AG09309 (cell line): ENCODE results near the gene NFATC2.

Experiments
- DNase-seq: peaks from one replicate; pipeline ENCODE4 v3.0.0-alpha.2; 2010; ENCODE audit warnings: low read depth
- H3K4me3 ChIP-seq: 2 replicates; pipeline ENCODE4 v1.5.1; 2011; ENCODE audit warnings: mild to moderate bottlenecking, low read depth, low read length, moderate library complexity; ENCODE audit not compliant: control insufficient read depth
- CTCF ChIP-seq: IDR thresholded peaks from 2 replicates; pipeline ENCODE4 v1.5.1; 2011; ENCODE audit warnings: mild to moderate bottlenecking, low read depth, low read length, inconsistent platforms; ENCODE audit not compliant: insufficient read depth, control insufficient read depth; ENCODE audit errors: missing control alignments

The NFATC2 gene

GRCh38 chr20:51542571-51543421 is at the start of gene NFATC2:
Gene NFATC2, minus strand, starts transcription at chr20:51542719. Its CDS starts 220 bp downstream, at chr20:51542499.
- TF ChIP-seq CTCF, result no peak
- H3K4me3 ChIP-seq, result no peak within 1 kb of the TSS
- no peak for DNase-seq

- no peak for DNase-seq
- H3K4me3 ChIP-seq, result no peak overlapping the region
- TF ChIP-seq CTCF, result no peak
These were observed 49.4 kb upstream of the NFATC2 start for GRCh38 chr20:51591871-51592270.

- H3K4me3 ChIP-seq, result no peak overlapping the region
- DNase-seq, result no peak
- TF ChIP-seq CTCF, result no peak
These were observed 46.2 kb upstream of the NFATC2 start for GRCh38 chr20:51588762-51589161.

- no peak for TF ChIP-seq CTCF
- no peak overlapping the region for H3K4me3 ChIP-seq
- no peak for DNase-seq
These were observed 44.6 kb upstream of the NFATC2 start for GRCh38 chr20:51587145-51587544.

- no peak for TF ChIP-seq CTCF
- no peak overlapping the region for H3K4me3 ChIP-seq
- DNase-seq, result peak; percentile 90
These were observed 43.5 kb upstream of the NFATC2 start for GRCh38 chr20:51586005-51586440.

- no peak for TF ChIP-seq CTCF
- H3K4me3 ChIP-seq, result no peak overlapping the region
- DNase-seq, result no peak
These were observed 42.6 kb upstream of the NFATC2 start for GRCh38 chr20:51585148-51585547.
